Measurements from ENCODE around the gene CTU2. TPM values are rescaled to one million over a fixed set of nuclear protein-coding genes. Genes with fewer than 3 reads are reported as not detected.
A peak's percentile ranks its signal among the peaks of the same experiment; 100 is the strongest.
"Not testable (repeated sequence)": the region's sequence is repeated elsewhere in the genome, so short reads cannot be mapped to it uniquely, and the experiment has no call there.

Gene CTU2
- 10.3 and 11.5 TPM in 2 replicates for total RNA-seq (2014; rRNA removed; shearing (Covaris generic))

DNA sequence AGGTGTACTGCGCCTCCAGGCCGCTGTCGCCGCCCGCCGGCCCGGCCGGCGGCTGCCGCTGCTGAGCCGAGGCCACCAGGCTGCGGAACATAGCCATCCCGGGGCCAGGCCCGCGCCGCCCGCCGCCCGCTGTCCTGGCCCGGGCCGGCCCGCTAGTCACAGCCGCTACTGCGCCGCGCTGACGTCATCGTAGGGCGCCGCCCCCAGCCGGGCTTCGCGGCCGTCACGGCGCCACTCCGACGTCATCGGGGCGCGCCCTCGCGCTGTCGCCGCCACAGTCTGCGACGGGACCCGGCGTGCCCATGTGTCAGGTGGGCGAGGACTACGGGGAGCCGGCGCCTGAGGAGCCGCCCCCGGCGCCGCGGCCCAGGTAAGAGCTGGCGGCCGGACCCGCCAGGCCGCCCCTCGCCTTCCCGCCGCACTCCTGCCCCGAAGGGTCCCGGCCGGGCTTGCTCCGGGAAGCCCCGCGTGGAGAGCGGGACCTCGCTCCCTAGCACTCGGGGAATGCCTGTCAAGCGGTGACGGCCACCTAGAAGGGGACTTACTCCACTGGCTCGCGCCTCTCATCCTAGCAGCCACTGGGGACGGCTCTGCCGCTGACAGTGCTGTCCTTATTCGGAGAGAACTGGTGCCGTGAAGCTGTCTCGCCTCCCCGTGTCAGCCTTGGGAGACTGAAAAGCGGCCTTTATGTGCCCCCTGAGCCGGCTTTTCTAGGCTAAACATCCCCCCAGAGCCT lies at the start of gene CTU2, which contains the start of gene RNF166:
TSS of gene CTU2 (plus strand) at position 275 of the 736 bp plus-strand sequence. CDS start at position 303, 28 bp downstream.
TSS of gene RNF166 (minus strand) at position 180 of the 736 bp plus-strand sequence. CDS start at position 97, 83 bp downstream.
- Histone ChIP-seq H3K4me3 (peak within 1 kb of the TSS; percentile 97), H3K27me3 (no peaks in the 10 kb centered on the region), H3K36me3 (no peaks in the 10 kb centered on the region), H3K9me3 (replicated peaks) (no peaks in the 10 kb centered on the region), H3K4me1 (no peaks in the 10 kb centered on the region; the same call in 1 of the 2 replicates), H3K27ac (no peak within 1 kb of the TSS)
- peak; percentile 71 to 77 for DNase-seq

DNA sequence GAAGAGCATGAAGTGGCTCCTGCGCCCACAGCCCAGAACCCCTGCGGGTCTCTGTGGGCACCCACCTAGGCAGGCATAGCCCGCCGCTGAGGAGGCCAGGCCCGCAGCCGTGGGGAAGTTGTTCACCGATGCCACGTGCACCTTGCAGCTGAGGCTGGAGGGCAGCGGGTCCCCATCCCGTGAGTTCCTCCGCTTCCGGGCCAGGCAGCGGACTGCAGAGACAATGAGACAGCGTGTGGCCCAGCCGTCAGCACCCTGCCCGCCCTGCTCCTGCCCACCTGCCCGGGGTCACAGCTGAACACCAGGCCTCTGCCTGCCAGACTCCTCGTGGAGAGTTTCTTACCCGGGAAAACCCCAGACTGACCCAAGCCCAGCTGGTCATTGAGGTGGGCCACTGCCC lies 48.9 kb upstream of the CTU2 start:
- DNase-seq: no peak
- no peaks in the 10 kb centered on the region for H3K36me3 ChIP-seq
- H3K27me3 ChIP-seq: no peaks in the 10 kb centered on the region
- H3K4me1 ChIP-seq: no peaks in the 10 kb centered on the region
- no peak overlapping the region for H3K4me3 ChIP-seq
- H3K27ac ChIP-seq: no peak overlapping the region
- no peaks in the 10 kb centered on the region for H3K9me3 ChIP-seq (replicated peaks)

DNA sequence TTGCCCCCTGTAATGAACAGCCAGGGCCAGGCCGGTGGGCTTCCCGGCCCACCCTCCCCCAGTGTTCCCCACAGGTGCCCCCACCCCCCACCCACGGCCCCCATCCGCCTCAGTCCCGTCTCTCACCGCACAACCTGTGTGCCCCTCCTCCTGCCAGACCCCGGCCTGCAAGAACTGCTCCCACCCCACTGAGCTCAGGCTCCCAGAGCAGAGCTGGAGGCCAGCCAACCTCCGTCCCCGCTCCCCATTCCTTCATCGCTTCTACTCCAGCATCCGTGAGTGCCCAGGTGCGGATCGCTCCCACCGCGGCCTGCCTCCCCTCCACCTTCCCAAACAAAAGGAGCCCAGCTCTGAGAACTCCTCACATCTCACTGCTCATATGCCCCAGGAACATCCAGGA lies 47.6 kb upstream of the CTU2 start:
- no peaks in the 10 kb centered on the region for H3K36me3 ChIP-seq
- H3K4me1 ChIP-seq: no peaks in the 10 kb centered on the region
- H3K4me3 ChIP-seq: no peak overlapping the region
- H3K27me3 ChIP-seq: no peaks in the 10 kb centered on the region
- DNase-seq: no peak
- H3K27ac ChIP-seq: no peak overlapping the region
- H3K9me3 ChIP-seq (replicated peaks): no peaks in the 10 kb centered on the region

DNA sequence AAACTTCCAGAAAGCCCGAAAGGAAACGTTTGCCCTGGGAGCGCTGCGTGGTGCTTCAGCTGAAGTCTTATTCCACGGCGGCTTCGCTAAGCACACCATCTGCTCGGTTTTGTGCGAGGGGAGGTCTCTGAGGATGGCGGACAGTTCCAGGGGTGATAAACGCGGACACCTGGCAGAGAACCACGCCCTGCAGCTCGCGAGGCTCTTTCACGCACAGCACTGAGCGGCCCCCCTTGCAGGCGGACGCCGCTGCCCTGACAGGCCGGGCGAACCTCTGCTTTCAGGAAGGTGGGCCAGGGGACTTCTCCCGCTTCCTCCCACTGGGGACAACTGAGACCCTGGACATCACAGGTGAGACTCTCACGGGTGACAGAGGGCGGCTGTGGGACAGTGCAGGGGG lies 47.1 kb upstream of the CTU2 start:
- Histone ChIP-seq H3K9me3 (replicated peaks) (no peaks in the 10 kb centered on the region), H3K4me1 (no peaks in the 10 kb centered on the region), H3K4me3 (no peak overlapping the region), H3K27ac (no peak overlapping the region), H3K27me3 (no peaks in the 10 kb centered on the region), H3K36me3 (no peaks in the 10 kb centered on the region)
- no peak for DNase-seq

DNA sequence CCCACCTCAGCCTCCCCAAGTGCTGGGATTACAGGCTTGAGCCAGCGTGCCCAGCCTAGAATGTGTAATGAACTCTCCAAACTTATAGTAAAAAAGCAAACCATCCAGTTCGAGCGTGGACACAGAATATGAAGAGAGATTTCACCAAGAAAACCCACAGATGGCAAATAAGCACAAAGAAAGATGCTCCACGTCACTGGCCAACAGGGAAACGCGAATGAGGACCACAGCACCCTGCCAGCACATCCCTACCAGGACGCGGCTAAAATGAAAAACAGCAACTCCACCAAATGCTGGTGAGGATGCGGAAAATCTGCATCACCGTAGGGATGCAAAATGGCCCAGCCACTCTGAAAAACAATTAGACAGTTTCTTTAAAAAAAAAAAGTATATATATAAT lies 44.8 kb upstream of the CTU2 start:
- Histone ChIP-seq H3K4me1 (no peaks in the 10 kb centered on the region), H3K9me3 (replicated peaks) (no peaks in the 10 kb centered on the region), H3K27ac (no peak overlapping the region), H3K27me3 (no peaks in the 10 kb centered on the region), H3K4me3 (no peak overlapping the region), H3K36me3 (no peaks in the 10 kb centered on the region)
- no peak for DNase-seq

DNA sequence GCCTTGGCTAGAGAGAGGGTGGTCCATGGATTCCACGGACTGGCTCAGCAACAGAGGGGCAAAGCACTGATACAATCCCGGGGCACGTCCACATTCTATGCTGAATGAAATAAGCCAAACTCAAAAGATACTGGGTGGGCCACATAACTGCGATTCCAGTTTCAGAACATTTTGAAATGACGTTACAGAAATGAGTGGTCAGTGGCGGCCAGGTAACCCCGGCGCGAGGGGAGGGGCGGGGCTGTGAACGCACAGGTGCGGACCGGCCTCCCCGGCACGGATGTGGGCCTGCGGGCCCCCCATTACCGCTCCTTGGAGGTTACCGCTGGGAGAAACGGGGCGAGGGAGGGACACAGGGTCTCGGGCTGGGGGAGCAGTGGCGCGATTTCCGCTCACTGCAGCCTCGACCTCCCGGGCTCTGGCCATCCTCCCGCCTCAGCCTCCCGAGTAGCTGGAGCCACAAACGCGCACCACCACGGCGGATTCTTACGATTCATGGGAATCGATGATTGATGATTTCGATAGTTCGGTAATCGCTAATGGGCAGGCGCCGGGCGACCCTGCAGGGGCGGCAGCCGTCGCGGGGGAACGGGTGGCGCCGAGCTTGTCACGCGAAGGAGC lies 44.0 kb upstream of the CTU2 start:
- Histone ChIP-seq H3K27ac (no peak overlapping the region), H3K36me3 (no peaks in the 10 kb centered on the region), H3K27me3 (no peaks in the 10 kb centered on the region), H3K9me3 (replicated peaks) (no peaks in the 10 kb centered on the region), H3K4me3 (peak overlapping the region; percentile 87), H3K4me1 (no peaks in the 10 kb centered on the region)
- no peak for DNase-seq

DNA sequence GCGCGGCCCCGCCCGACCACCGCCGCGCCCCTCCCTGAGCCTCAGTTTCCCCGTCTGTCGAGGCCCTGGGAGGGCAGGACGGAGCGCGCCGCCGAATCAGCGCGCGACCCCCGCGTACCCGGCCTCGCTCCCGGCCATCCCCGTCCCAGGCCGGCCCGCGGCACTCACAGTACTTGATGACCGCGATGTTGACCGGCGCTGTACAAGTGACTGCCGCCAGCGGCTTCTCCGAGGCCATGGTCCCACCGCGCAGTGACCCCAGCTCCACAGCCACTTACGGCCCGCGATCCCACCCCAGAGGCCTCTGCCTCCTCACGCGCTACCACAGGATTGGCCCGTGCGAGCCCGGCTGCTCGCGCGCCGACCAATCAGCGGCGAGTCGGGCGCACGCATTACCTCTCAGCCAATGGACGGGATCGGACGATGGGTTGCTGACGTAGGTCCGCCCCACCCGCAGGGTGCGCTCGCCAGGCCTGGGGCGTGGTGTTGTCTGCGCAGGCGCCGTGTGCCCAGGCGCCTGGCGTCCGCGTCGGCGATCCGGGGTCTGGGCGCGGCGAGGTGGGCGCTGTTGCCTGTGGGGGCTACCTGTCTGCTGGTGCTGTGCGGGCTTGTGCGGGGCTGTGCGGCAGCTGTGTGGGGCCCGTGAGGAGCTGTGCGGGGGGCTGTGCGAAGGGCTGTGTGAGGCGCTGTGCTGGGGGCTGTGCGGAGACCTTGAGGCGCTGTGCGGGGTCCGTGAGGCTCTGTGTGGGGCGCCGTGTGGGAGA lies 43.3 kb upstream of the CTU2 start, which contains the start of gene MVD:
TSS of gene MVD (minus strand) at position 249 of the 764 bp plus-strand sequence. CDS start at position 238, 11 bp downstream.
- H3K27me3 ChIP-seq: no peaks in the 10 kb centered on the region
- H3K27ac ChIP-seq: no peak within 1 kb of the TSS; the same call in 1 of the 2 replicates
- peak within 1 kb of the TSS; percentile 87 for H3K4me3 ChIP-seq
- DNase-seq: peak; percentile 93 to 94
- H3K4me1 ChIP-seq: no peaks in the 10 kb centered on the region
- no peaks in the 10 kb centered on the region for H3K9me3 ChIP-seq (replicated peaks)
- H3K36me3 ChIP-seq: no peaks in the 10 kb centered on the region

DNA sequence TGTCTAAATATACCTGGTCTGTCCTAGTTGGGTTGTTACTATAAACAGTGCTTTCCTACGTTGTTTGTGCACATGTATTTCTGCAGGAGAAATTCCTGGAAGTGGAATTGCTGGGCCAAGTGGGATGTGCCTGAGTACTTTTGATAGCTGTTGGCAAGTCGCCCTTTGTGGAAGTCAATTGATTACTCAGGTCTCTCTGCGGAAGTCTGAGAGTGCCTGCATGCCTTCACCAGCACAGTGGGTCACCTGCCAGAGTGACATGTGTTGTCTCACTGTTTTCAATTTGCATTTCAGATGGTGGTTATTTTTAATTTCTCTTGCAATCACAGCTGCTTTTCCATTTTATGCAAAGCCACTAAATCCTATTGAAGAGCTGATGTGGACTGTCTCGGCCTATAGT lies 41.2 kb upstream of the CTU2 start:
- Histone ChIP-seq H3K9me3 (replicated peaks) (no peaks in the 10 kb centered on the region), H3K27ac (no peak overlapping the region), H3K4me1 (no peaks in the 10 kb centered on the region), H3K36me3 (no peaks in the 10 kb centered on the region), H3K27me3 (no peaks in the 10 kb centered on the region), H3K4me3 (no peak overlapping the region)
- no peak for DNase-seq

DNA sequence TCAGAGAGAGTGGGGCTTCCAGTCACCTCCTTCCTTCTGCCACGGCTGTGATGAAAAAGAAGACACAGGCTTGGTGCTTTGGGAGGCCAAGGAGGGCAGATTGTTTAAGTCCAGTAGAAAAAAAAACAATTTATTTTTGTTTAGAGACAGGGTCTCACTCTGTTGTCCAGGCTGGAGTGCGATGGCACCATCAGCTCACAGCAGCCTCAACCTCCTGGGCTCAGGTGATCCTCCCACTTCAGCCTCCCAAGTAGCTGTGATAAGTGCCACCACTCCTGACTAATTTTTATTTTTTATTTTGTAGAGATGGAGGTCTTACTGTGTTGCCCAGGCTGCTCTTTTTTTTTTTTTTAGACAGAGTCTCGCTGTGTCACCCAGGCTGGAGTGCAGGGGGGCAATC lies 40.7 kb upstream of the CTU2 start:
- DNase-seq: no peak
- Histone ChIP-seq H3K27me3 (no peaks in the 10 kb centered on the region), H3K4me3 (no peak overlapping the region), H3K4me1 (no peaks in the 10 kb centered on the region), H3K36me3 (no peaks in the 10 kb centered on the region), H3K9me3 (replicated peaks) (no peaks in the 10 kb centered on the region), H3K27ac (no peak overlapping the region)

DNA sequence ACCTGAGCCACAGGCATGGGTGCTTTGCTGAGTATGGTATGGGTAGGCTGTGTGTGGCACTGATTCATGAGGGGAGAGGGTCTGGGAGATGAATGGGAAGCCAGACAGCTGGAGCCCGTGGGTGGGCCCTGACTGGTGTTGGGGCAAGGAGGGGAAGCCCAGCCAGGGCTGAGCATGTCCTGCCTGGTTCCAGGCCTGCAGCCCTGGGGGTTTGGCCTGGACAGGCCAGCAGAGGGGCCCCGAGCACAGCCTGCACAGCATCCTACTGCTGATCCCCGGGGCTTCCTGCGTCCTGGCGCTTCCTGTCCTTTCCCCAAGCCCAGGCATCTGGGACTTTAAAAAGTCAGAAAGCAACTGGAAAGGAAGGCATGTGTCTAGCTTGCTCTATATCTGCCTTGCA lies 38.8 kb upstream of the CTU2 start:
- H3K36me3 ChIP-seq: no peaks in the 10 kb centered on the region
- no peaks in the 10 kb centered on the region for H3K4me1 ChIP-seq
- no peak overlapping the region for H3K4me3 ChIP-seq
- DNase-seq: peak; percentile 36 to 37
- no peak overlapping the region for H3K27ac ChIP-seq
- H3K9me3 ChIP-seq (replicated peaks): no peaks in the 10 kb centered on the region
- H3K27me3 ChIP-seq: no peaks in the 10 kb centered on the region

DNA sequence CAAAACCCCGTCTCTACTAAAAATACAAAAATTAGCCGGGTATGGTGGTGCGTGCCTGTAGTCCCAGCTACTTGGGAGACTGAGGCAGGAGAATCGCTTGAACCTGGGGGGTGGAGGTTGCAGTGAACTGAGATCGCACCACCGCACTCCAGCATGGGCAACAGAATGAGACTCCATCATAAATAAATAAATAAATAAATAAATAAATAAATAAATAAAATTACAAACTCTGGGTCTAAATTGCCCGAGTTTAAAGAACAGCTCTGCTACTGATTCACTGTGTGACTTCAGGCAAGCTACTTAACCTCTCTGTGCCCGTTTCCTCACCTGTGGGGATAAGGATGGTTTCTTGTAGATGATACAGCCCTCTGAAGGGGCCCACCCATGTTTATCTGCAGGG lies 36.8 kb upstream of the CTU2 start:
- H3K36me3 ChIP-seq; H3K4me3 ChIP-seq; H3K27ac ChIP-seq; H3K27me3 ChIP-seq; H3K4me1 ChIP-seq; DNase-seq; H3K9me3 ChIP-seq (replicated peaks): not testable (repeated sequence)

DNA sequence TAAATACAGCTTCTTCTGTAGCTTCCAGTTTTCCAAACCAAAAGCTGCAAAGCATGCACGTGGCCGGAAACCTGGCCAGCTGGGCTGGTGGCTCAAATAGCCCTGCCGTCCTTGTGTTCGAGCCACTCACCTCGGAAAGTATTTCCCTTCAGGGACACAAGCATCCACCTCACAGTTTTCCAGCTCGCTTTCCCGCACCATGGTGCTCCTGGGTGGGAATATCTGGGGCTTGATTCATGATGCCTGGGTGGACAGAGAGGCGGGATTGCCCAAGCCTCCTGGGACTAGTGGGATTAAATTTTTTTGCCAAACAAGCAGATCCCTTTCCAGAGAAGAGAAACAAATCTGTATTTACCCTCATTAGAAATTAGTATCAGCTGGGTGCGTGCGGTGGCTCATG lies 36.3 kb upstream of the CTU2 start:
- Histone ChIP-seq H3K4me1 (no peaks in the 10 kb centered on the region), H3K27ac (no peak overlapping the region), H3K36me3 (no peaks in the 10 kb centered on the region), H3K9me3 (replicated peaks) (no peaks in the 10 kb centered on the region), H3K4me3 (no peak overlapping the region), H3K27me3 (no peaks in the 10 kb centered on the region)
- no peak for DNase-seq

DNA sequence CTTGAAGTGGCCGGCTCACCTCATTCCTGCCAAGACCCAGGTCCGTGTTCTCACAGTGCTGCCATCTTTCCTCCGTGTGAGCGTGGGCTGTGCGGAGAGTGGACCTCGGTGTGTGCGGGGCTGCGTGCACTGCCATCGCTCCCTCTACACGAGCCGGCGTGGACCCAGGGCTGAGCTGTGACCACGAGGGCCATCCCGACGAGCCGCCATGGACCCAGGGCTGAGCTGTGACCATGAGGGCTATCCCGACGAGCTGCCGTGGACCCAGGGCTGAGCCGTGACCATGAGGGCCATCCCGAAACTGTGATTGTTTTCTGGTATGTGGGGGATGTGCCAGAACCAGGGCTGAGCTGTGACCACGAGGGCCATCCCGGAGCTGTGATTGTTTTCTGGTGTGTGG lies 34.5 kb upstream of the CTU2 start:
- no peak for DNase-seq
- Histone ChIP-seq H3K36me3 (no peaks in the 10 kb centered on the region), H3K27ac (no peak overlapping the region), H3K4me1 (no peaks in the 10 kb centered on the region), H3K9me3 (replicated peaks) (no peaks in the 10 kb centered on the region), H3K27me3 (no peaks in the 10 kb centered on the region), H3K4me3 (no peak overlapping the region)

DNA sequence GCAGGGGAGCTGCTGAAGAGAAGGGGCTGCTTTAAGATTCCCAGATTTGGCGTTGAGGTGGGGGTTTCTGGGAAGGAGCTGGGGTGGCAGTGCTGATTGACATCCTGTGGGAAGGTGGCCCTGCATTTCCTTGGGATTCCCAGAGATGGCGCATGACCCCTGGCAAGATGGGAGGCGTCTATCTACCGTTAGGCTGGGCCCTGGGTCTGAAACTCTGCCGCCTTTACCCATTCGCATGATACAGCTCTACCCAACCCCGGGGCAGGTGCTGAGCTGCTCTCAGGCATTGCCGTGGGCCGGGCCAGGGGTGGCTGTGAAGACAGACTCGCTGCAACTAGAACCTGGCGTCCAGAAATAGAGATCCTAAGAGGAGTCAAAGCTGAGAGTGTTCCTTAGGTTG lies 33.5 kb upstream of the CTU2 start:
- no peaks in the 10 kb centered on the region for H3K9me3 ChIP-seq (replicated peaks)
- no peak for DNase-seq
- H3K4me3 ChIP-seq: no peak overlapping the region
- H3K4me1 ChIP-seq: no peaks in the 10 kb centered on the region
- H3K27me3 ChIP-seq: no peaks in the 10 kb centered on the region
- no peak overlapping the region for H3K27ac ChIP-seq
- H3K36me3 ChIP-seq: no peaks in the 10 kb centered on the region
